Measurements from ENCODE around the gene EXOC4.

DNA sequence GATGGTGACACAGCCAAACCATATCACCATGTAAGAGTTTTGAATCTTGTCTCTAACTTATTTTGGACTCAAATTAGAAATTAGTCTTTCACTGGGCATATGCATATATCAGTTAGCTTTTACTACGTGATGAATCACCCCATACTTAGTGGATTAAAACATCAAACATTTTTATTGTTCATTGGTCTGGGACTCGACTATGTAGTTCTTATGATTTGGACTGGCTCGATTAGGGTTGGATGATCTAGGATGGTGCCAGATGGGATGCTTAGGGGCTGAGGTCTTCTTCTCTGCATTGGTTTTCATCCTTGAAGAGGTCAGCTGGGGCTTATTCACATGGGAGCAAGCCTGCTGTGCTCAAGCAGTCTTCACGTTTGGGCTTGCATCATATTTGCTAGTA, 264.9 kb downstream of the EXOC4 start:
- TF ChIP-seq POLR2A (IDR thresholded peaks at IDR 0.05; ENCODE audit: low read length) = no peak
- TF ChIP-seq GATA1 (IDR thresholded peaks at IDR 0.05; ENCODE audit: low read depth, low read length) = no peak

Data from erythroblast (primary cell).